HCT116 (cell line): ENCODE measurements around the gene TM4SF4. TPM values are rescaled to one million over a fixed set of nuclear protein-coding genes. Genes with fewer than 3 reads are reported as not detected.

Experiments
- ATAC-seq: fragments of 200-7000 bp; cut with Tn5 transposase; 2 replicates; pipeline ENCODE4 v1.9.1; 2020; ENCODE audit warnings: mild to moderate bottlenecking, moderate library complexity
- BruUV-seq: library from RNA; stranded (reverse); fragments of 400-500 nt; replicated peaks from 2 replicates; lab custom pipeline; 2021; lab: Mats Ljungman, UMichigan
- CTCF ChIA-PET: fragments of 300-600 bp; sonication (Branson Sonifier 250); formaldehyde crosslinking; loops from one replicate; lab custom pipeline; 2021; ENCODE audit warnings: antibody characterized with exemption; lab: Charles Lee
- POLR2A ChIA-PET: fragments of 300-600, 350-600 bp; sonication (Branson Sonifier 250); formaldehyde crosslinking; loops from one replicate; lab custom pipeline; 2021; ENCODE audit warnings: antibody characterized with exemption; lab: Charles Lee
- RAD21 ChIA-PET, 2 experiments: fragments of 300-600 bp; sonication (Branson Sonifier 250); formaldehyde crosslinking; loops; one replicate each; lab custom pipeline; 2023; ENCODE audit warnings: low total read pairs in 2 of 2; ENCODE audit not compliant: uncharacterized antibody in 2 of 2, unreplicated experiment in 2 of 2, low non-redundant PET in 1 of 2; lab: Charles Lee
- DNase-seq: peaks from one replicate; pipeline ENCODE4 v3.0.0-alpha.2; 2010; ENCODE audit warnings: low read depth, low spot score
- H2AFZ ChIP-seq: fragments of 200-600 bp; shearing (Covaris generic), sonication (generic); 2 replicates; pipeline ENCODE4 v1.6.1; 2017; ENCODE audit warnings: low read depth, mixed run types, mixed read lengths, antibody characterized with exemption, low read length; ENCODE audit not compliant: poor library complexity, severe bottlenecking
- H3K27ac ChIP-seq: 2 replicates; pipeline ENCODE4 v1.5.1; 2012; ENCODE audit warnings: low read depth, low read length
- H3K27me3 ChIP-seq: fragments of 200-600 bp; sonication (generic); 2 replicates; pipeline ENCODE4 v1.6.1; 2016; ENCODE audit warnings: mixed run types, low read length, mixed read lengths; ENCODE audit not compliant: insufficient read depth
- H3K36me3 ChIP-seq, 2 experiments: fragments of 200-500 bp in 1 of 2; fragments of 200-600 bp in 1 of 2; sonication (Bioruptor generic) in 1 of 2; sonication (generic) in 1 of 2; 2 replicates each; pipeline versions ENCODE4 v1.5.1 to v1.6.1; 2014 to 2016; ENCODE audit warnings: low read length in 2 of 2, inconsistent platforms in 1 of 2, mixed read lengths in 1 of 2, mixed run types in 1 of 2; ENCODE audit not compliant: insufficient read depth in 2 of 2, control insufficient read depth in 1 of 2
- H3K4me1 ChIP-seq, 2 experiments: fragments of 200-600 bp in 1 of 2; sonication (generic) in 1 of 2; 2 replicates each; pipeline versions ENCODE4 v1.5.1 to v1.6.1; 2012 to 2017; ENCODE audit warnings: low read length in 2 of 2, inconsistent platforms in 1 of 2, mild to moderate bottlenecking in 1 of 2, mixed read lengths in 1 of 2, mixed run types in 1 of 2, moderate library complexity in 1 of 2; ENCODE audit not compliant: insufficient read depth in 2 of 2, control insufficient read depth in 1 of 2
- H3K4me2 ChIP-seq: fragments of 200-600 bp; sonication (generic); 2 replicates; pipeline ENCODE4 v1.6.1; 2017; ENCODE audit warnings: mixed run types, low read length, mixed read lengths
- H3K4me3 ChIP-seq, 2 experiments: fragments of 200-600 bp in 1 of 2; sonication (generic) in 1 of 2; replicated peaks in 1 of 2; 2 replicates each; pipeline ENCODE4 v1.5.1; 2011 to 2016; ENCODE audit warnings: low read length in 2 of 2, control low read depth in 1 of 2, low read depth in 1 of 2, mild to moderate bottlenecking in 1 of 2, mixed read lengths in 1 of 2, mixed run types in 1 of 2
- H3K79me2 ChIP-seq: fragments of 200-600 bp; sonication (generic); 2 replicates; pipeline ENCODE4 v1.6.1; 2017; ENCODE audit warnings: mild to moderate bottlenecking, mixed run types, low read length, moderate library complexity, mixed read lengths; ENCODE audit not compliant: insufficient read depth
- H3K9ac ChIP-seq: fragments of 200-600 bp; sonication (generic); 2 replicates; pipeline ENCODE4 v1.6.1; 2016; ENCODE audit warnings: low read length, mixed read lengths
- H3K9me2 ChIP-seq: fragments of 200-600 bp; sonication (generic), shearing (Covaris generic); 2 replicates; pipeline ENCODE4 v1.6.1; 2017; ENCODE audit warnings: mixed run types, mild to moderate bottlenecking, moderate library complexity; ENCODE audit not compliant: insufficient read depth
- H3K9me3 ChIP-seq, 2 experiments: fragments of 200-500 bp in 1 of 2; fragments of 200-600 bp in 1 of 2; sonication (Bioruptor generic) in 1 of 2; sonication (generic) in 1 of 2; 2 replicates each; pipeline ENCODE4 v1.6.1; 2014 to 2017; ENCODE audit warnings: low read length in 2 of 2, mixed read lengths in 2 of 2, inconsistent platforms in 1 of 2, low read depth in 1 of 2, mild to moderate bottlenecking in 1 of 2, mixed run types in 1 of 2, moderate library complexity in 1 of 2; ENCODE audit not compliant: control insufficient read depth in 1 of 2, insufficient read depth in 1 of 2
- H4K20me1 ChIP-seq: fragments of 200-600 bp; sonication (generic), shearing (Covaris generic); 2 replicates; pipeline ENCODE4 v1.6.1; 2017; ENCODE audit warnings: mixed run types, mild to moderate bottlenecking, moderate library complexity; ENCODE audit not compliant: insufficient read depth
- CBX3 ChIP-seq: IDR thresholded peaks from 2 replicates; pipeline ENCODE4 v1.6.1; 2012; ENCODE audit warnings: low read depth
- FOSL1 ChIP-seq: IDR thresholded peaks from 2 replicates; pipeline ENCODE4 v1.6.1; 2012; ENCODE audit warnings: low read depth
- JUND ChIP-seq: IDR thresholded peaks from 2 replicates; pipeline ENCODE4 v1.6.1; 2012
- MAX ChIP-seq: IDR thresholded peaks from 2 replicates; pipeline ENCODE4 v1.6.1; 2012
- POLR2AphosphoS5 ChIP-seq: IDR thresholded peaks from 2 replicates; pipeline ENCODE4 v1.6.1; 2011; ENCODE audit warnings: mild to moderate bottlenecking, low read depth, low read length, moderate library complexity
- RAD21 ChIP-seq: IDR thresholded peaks from 2 replicates; pipeline ENCODE4 v1.6.1; 2012; ENCODE audit warnings: low read depth, mild to moderate bottlenecking
- SIN3A ChIP-seq: IDR thresholded peaks from 2 replicates; pipeline ENCODE4 v1.6.1; 2012; ENCODE audit warnings: low read depth
- SP1 ChIP-seq: IDR thresholded peaks from 2 replicates; pipeline ENCODE4 v1.6.1; 2012; ENCODE audit warnings: low read depth
- SRF ChIP-seq: IDR thresholded peaks from 2 replicates; pipeline ENCODE4 v1.6.1; 2012; ENCODE audit warnings: low read depth
- TCF7L2 ChIP-seq: IDR thresholded peaks from 2 replicates; pipeline ENCODE4 v1.7.0; 2011; ENCODE audit warnings: borderline replicate concordance, inconsistent platforms; ENCODE audit not compliant: insufficient read depth, insufficient read length; ENCODE audit errors: extremely low read depth
- ZNF274 ChIP-seq: fragments of 200-500 bp; sonication (Bioruptor generic); IDR thresholded peaks from 2 replicates; pipeline ENCODE4 v1.6.1; 2014; ENCODE audit warnings: mild to moderate bottlenecking, low read depth, low read length, inconsistent platforms
- intact Hi-C: fragments of 100-400 bp; cut with micrococcal nuclease; formaldehyde crosslinking; loops from 2 replicates; pipeline ENCODE4 v1.10.0; 2022
- total RNA-seq: library from RNA; stranded (reverse); gene quantifications from one replicate; pipeline ENCODE4 v1.2.1, GENCODE V29; 2021; ENCODE audit not compliant: unreplicated experiment
- TF ChIP-seq, protein P1 (sequence below): IDR thresholded peaks from 2 replicates; pipeline ENCODE4 v1.6.1; 2012
- TF ChIP-seq, protein P2 (sequence below): IDR thresholded peaks from 2 replicates; pipeline ENCODE4 v1.6.1; 2011; ENCODE audit warnings: mild to moderate bottlenecking, low read length, moderate library complexity; ENCODE audit not compliant: insufficient replicate concordance; ENCODE audit errors: extremely low read depth

The TM4SF4 gene
- total RNA-seq, 1 experiment from 2014 or later, result 0.91 TPM

DNA sequence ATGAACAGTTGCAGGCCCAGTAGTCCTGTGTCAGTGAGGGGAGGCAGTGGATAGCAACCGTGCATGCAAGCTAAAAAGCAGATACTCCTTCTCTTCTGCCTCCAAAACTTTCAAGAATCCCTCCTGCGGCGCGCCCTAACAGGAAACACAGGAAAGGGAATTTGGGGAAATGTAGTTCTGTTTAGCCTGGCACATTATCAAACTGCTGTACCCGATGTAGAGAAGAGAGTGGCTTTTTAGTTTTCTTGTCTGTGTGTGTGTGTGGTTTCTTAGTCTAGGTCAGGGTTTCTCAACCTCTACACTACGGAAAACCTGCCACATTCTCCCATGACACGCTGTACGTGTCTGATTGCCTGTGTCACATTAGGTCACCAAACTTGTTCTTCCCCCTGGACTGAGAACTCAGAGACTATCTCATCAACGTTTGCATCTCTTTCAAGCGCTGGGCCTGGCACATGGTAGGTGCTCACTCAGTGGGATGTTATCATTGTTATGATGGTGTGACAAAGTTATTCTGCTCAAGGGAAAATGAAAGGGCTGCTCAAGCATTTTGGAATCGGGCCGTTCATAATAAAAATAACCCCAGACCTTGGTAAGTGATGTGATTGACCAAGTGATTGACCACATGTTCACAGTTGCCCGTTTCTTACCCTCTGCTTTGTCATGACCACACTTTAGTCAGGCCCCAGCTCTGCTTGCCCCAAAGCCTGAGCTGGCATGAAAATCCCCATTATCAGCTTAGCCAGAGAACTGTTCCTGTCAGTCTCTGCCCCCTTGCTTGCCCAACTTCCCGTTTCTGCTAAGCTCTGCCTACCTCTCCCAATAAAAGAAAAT lies 33.2 kb downstream of the TM4SF4 start:
- Histone ChIP-seq H3K4me2 (no peak overlapping the region), H3K9me2 (no peaks in the 10 kb centered on the region), H3K27ac (no peak overlapping the region), H3K79me2 (no peaks in the 10 kb centered on the region), H3K9me3 (no peaks in the 10 kb centered on the region), H3K9ac (no peak overlapping the region), H3K27me3 (no peaks in the 10 kb centered on the region), H4K20me1 (no peaks in the 10 kb centered on the region), H2AFZ (no peak overlapping the region), H3K4me3 (no peak overlapping the region), H3K4me1 (no peaks in the 10 kb centered on the region), H3K36me3 (no peaks in the 10 kb centered on the region)
- intact Hi-C loops, result no loop called here
- DNase-seq (no peak), ATAC-seq (no peak)
- no TSS peak for BruUV-seq
- ChIA-PET POLR2A (no interaction called here), RAD21 (no interaction called here), CTCF (no interaction called here)
- TF ChIP-seq ZNF274 (no peak), POLR2AphosphoS5 (no peak), SIN3A (no peak), SRF (no peak), CBX3 (no peak), TCF7L2 (no peak), MAX (no peak)
- TF ChIP-seq, protein P1, sequence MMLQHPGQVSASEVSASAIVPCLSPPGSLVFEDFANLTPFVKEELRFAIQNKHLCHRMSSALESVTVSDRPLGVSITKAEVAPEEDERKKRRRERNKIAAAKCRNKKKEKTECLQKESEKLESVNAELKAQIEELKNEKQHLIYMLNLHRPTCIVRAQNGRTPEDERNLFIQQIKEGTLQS, result no peak

- Histone ChIP-seq H3K9ac (no peak overlapping the region), H4K20me1 (no peaks in the 10 kb centered on the region), H2AFZ (no peak overlapping the region), H3K4me3 (no peak overlapping the region), H3K79me2 (no peaks in the 10 kb centered on the region), H3K4me1 (no peaks in the 10 kb centered on the region), H3K27me3 (no peaks in the 10 kb centered on the region)
- POLR2A ChIA-PET, result no interaction called here
- no peak for DNase-seq
- no peak for ATAC-seq
- intact Hi-C loops, result no loop called here
- CTCF ChIA-PET, result interaction anchor here (0.9 kb wide), 1 partner anchor 256 kb away, joined by 3 read pairs; no protein-coding TSS in a partner anchor
- TF ChIP-seq POLR2AphosphoS5, result no peak
- no peak for TF ChIP-seq CBX3
- TF ChIP-seq RAD21, result no peak
- no peak for TF ChIP-seq MAX
- TF ChIP-seq SP1, result no peak
- no peak for TF ChIP-seq JUND
- no peak for TF ChIP-seq FOSL1
- TF ChIP-seq SRF, result no peak
- TF ChIP-seq, protein P2, sequence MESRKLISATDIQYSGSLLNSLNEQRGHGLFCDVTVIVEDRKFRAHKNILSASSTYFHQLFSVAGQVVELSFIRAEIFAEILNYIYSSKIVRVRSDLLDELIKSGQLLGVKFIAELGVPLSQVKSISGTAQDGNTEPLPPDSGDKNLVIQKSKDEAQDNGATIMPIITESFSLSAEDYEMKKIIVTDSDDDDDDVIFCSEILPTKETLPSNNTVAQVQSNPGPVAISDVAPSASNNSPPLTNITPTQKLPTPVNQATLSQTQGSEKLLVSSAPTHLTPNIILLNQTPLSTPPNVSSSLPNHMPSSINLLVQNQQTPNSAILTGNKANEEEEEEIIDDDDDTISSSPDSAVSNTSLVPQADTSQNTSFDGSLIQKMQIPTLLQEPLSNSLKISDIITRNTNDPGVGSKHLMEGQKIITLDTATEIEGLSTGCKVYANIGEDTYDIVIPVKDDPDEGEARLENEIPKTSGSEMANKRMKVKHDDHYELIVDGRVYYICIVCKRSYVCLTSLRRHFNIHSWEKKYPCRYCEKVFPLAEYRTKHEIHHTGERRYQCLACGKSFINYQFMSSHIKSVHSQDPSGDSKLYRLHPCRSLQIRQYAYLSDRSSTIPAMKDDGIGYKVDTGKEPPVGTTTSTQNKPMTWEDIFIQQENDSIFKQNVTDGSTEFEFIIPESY, result no peak
- TF ChIP-seq, all 23 proteins: peak for 0
- no peak overlapping the region for H3K4me2 ChIP-seq
- H3K36me3 ChIP-seq, result no peaks in the 10 kb centered on the region
- RAD21 ChIA-PET, result no interaction called here
- no peaks in the 10 kb centered on the region for H3K9me2 ChIP-seq
- no peak overlapping the region for H3K27ac ChIP-seq
- H3K9me3 ChIP-seq, result no peaks in the 10 kb centered on the region
- BruUV-seq, result no TSS peak
Measured at GRCh38 chr3:149509526-149509925, 35.0 kb downstream of the TM4SF4 start.
